ENCODE results near the gene EXOSC10.

Gene EXOSC10

DNA sequence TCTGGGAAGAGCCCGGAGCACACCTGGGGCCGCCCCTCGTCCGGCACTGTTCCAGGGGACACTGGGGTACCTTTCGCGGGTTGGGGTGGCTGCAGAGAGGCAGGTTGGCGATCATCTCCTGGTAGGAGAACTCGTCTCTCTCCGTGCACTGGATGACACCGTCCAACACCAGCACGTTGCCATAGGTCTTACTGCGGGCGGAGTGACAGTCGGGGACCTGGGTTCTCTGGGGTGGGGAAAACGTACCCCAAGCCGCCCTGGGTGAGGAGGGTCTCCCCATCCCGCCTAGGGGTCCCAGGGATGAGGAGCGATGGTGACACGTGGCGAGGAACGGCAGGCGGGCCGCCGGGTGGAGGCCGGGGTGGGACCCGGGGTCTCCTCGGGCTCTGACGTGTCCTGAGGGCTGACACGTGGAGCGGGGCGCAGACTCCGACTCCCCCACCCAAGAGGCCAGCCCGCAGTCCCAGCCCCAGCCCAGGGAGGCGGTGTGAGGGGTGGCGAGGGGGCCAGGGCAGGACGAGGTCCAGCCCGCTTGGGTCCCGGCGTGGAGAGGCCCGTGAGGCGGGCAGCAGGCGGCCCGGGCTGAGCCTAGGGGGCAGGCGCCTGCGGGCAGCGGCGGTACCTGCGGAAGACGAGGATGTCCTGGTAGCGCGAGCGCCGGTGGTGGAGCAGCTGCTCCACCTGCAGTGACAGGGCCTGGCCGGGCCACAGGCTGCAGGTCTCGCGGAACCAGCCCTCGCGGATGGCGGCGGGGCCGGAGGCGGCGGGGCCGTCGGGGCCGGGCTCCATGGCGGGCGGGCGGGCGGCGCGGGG is 40.3 kb downstream of the EXOSC10 start (continued):
- TF ChIP-seq, protein P1, sequence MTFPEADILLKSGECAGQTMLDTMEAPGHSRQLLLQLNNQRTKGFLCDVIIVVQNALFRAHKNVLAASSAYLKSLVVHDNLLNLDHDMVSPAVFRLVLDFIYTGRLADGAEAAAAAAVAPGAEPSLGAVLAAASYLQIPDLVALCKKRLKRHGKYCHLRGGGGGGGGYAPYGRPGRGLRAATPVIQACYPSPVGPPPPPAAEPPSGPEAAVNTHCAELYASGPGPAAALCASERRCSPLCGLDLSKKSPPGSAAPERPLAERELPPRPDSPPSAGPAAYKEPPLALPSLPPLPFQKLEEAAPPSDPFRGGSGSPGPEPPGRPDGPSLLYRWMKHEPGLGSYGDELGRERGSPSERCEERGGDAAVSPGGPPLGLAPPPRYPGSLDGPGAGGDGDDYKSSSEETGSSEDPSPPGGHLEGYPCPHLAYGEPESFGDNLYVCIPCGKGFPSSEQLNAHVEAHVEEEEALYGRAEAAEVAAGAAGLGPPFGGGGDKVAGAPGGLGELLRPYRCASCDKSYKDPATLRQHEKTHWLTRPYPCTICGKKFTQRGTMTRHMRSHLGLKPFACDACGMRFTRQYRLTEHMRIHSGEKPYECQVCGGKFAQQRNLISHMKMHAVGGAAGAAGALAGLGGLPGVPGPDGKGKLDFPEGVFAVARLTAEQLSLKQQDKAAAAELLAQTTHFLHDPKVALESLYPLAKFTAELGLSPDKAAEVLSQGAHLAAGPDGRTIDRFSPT (tag by site-specific recombination; IDR thresholded peaks at IDR 0.05): no peak; the same call in 1 of the 2 replicates
- TF ChIP-seq, protein P2, sequence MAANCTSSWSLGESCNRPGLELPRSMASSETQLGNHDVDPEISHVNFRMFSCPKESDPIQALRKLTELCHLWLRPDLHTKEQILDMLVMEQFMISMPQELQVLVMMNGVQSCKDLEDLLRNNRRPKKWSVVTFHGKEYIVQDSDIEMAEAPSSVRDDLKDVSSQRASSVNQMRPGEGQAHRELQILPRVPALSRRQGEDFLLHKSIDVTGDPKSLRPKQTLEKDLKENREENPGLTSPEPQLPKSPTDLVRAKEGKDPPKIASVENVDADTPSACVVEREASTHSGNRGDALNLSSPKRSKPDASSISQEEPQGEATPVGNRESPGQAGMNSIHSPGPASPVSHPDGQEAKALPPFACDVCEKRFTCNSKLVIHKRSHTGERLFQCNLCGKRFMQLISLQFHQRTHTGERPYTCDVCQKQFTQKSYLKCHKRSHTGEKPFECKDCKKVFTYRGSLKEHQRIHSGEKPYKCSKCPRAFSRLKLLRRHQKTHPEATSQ (tag by site-specific recombination; IDR thresholded peaks at IDR 0.05): no peak
- TF ChIP-seq ZFHX2 (tag by site-specific recombination; conservative IDR thresholded peaks at IDR 0.05) (no peak), ZNF175 (tag by site-specific recombination; IDR thresholded peaks at IDR 0.05) (no peak), ZNF664 (tag by site-specific recombination; IDR thresholded peaks at IDR 0.05) (no peak), ZNF335 (tag by site-specific recombination; conservative IDR thresholded peaks at IDR 0.05) (peak; percentile 60; the same call in 1 of the 2 replicates), ZNF629 (tag by site-specific recombination; IDR thresholded peaks at IDR 0.05) (no peak), ZNF785 (tag by site-specific recombination; IDR thresholded peaks at IDR 0.05) (peak; percentile 11; the same call in 1 of the 2 replicates), ZNF214 (tag by site-specific recombination; IDR thresholded peaks at IDR 0.05; ENCODE audit: borderline replicate concordance) (no peak), SP3 (tag by site-specific recombination; IDR thresholded peaks at IDR 0.05) (peak; percentile 42), ZNF555 (tag by site-specific recombination; conservative IDR thresholded peaks at IDR 0.05) (no peak), IKZF3 (tag by site-specific recombination; IDR thresholded peaks at IDR 0.05) (no peak), ZNF830 (tag by site-specific recombination; IDR thresholded peaks at IDR 0.05; ENCODE audit: low read depth) (no peak), ZNF658 (tag by site-specific recombination; IDR thresholded peaks at IDR 0.05) (no peak), FEZF1 (tag by site-specific recombination; IDR thresholded peaks at IDR 0.05) (no peak), ZNF610 (tag by site-specific recombination; IDR thresholded peaks at IDR 0.05; ENCODE audit: borderline replicate concordance) (no peak), ZNF549 (tag by site-specific recombination; IDR thresholded peaks at IDR 0.05) (no peak), ZNF843 (tag by site-specific recombination; IDR thresholded peaks at IDR 0.05) (no peak), ZNF324 (tag by site-specific recombination; IDR thresholded peaks at IDR 0.05) (no peak)
- TF ChIP-seq, protein P3, sequence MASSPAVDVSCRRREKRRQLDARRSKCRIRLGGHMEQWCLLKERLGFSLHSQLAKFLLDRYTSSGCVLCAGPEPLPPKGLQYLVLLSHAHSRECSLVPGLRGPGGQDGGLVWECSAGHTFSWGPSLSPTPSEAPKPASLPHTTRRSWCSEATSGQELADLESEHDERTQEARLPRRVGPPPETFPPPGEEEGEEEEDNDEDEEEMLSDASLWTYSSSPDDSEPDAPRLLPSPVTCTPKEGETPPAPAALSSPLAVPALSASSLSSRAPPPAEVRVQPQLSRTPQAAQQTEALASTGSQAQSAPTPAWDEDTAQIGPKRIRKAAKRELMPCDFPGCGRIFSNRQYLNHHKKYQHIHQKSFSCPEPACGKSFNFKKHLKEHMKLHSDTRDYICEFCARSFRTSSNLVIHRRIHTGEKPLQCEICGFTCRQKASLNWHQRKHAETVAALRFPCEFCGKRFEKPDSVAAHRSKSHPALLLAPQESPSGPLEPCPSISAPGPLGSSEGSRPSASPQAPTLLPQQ (tag by site-specific recombination; IDR thresholded peaks at IDR 0.05): 0 out of 2 replicates have a peak, but pooled peaks have one; percentile 34
- TF ChIP-seq, protein P4, sequence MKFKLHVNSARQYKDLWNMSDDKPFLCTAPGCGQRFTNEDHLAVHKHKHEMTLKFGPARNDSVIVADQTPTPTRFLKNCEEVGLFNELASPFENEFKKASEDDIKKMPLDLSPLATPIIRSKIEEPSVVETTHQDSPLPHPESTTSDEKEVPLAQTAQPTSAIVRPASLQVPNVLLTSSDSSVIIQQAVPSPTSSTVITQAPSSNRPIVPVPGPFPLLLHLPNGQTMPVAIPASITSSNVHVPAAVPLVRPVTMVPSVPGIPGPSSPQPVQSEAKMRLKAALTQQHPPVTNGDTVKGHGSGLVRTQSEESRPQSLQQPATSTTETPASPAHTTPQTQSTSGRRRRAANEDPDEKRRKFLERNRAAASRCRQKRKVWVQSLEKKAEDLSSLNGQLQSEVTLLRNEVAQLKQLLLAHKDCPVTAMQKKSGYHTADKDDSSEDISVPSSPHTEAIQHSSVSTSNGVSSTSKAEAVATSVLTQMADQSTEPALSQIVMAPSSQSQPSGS (tag by site-specific recombination; IDR thresholded peaks at IDR 0.05; ENCODE audit: low read depth): no peak
- TF ChIP-seq, protein P5, sequence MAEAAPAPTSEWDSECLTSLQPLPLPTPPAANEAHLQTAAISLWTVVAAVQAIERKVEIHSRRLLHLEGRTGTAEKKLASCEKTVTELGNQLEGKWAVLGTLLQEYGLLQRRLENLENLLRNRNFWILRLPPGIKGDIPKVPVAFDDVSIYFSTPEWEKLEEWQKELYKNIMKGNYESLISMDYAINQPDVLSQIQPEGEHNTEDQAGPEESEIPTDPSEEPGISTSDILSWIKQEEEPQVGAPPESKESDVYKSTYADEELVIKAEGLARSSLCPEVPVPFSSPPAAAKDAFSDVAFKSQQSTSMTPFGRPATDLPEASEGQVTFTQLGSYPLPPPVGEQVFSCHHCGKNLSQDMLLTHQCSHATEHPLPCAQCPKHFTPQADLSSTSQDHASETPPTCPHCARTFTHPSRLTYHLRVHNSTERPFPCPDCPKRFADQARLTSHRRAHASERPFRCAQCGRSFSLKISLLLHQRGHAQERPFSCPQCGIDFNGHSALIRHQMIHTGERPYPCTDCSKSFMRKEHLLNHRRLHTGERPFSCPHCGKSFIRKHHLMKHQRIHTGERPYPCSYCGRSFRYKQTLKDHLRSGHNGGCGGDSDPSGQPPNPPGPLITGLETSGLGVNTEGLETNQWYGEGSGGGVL (tag by site-specific recombination; IDR thresholded peaks at IDR 0.05): peak; percentile 35; the same call in 1 of the 2 replicates
- TF ChIP-seq, protein P6, sequence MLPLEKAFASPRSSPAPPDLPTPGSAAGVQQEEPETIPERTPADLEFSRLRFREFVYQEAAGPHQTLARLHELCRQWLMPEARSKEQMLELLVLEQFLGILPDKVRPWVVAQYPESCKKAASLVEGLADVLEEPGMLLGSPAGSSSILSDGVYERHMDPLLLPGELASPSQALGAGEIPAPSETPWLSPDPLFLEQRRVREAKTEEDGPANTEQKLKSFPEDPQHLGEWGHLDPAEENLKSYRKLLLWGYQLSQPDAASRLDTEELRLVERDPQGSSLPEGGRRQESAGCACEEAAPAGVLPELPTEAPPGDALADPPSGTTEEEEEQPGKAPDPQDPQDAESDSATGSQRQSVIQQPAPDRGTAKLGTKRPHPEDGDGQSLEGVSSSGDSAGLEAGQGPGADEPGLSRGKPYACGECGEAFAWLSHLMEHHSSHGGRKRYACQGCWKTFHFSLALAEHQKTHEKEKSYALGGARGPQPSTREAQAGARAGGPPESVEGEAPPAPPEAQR (tag by site-specific recombination; IDR thresholded peaks at IDR 0.05): no peak
- TF ChIP-seq, protein P7, sequence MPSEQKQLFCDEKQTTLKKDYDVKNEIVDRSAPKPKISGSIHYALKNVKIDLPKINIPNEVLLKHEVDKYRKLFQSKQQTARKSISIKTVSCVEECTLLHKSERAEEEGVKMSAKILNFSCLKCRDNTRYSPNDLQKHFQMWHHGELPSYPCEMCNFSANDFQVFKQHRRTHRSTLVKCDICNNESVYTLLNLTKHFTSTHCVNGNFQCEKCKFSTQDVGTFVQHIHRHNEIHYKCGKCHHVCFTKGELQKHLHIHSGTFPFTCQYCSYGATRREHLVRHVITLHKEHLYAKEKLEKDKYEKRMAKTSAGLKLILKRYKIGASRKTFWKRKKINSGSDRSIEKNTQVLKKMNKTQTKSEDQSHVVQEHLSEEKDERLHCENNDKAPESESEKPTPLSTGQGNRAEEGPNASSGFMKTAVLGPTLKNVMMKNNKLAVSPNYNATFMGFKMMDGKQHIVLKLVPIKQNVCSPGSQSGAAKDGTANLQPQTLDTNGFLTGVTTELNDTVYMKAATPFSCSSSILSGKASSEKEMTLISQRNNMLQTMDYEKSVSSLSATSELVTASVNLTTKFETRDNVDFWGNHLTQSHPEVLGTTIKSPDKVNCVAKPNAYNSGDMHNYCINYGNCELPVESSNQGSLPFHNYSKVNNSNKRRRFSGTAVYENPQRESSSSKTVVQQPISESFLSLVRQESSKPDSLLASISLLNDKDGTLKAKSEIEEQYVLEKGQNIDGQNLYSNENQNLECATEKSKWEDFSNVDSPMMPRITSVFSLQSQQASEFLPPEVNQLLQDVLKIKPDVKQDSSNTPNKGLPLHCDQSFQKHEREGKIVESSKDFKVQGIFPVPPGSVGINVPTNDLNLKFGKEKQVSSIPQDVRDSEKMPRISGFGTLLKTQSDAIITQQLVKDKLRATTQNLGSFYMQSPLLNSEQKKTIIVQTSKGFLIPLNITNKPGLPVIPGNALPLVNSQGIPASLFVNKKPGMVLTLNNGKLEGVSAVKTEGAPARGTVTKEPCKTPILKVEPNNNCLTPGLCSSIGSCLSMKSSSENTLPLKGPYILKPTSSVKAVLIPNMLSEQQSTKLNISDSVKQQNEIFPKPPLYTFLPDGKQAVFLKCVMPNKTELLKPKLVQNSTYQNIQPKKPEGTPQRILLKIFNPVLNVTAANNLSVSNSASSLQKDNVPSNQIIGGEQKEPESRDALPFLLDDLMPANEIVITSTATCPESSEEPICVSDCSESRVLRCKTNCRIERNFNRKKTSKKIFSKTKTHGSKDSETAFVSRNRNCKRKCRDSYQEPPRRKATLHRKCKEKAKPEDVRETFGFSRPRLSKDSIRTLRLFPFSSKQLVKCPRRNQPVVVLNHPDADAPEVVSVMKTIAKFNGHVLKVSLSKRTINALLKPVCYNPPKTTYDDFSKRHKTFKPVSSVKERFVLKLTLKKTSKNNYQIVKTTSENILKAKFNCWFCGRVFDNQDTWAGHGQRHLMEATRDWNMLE (tag by site-specific recombination; conservative IDR thresholded peaks at IDR 0.05; ENCODE audit: low read depth): no peak

Data from HEK293 (cell line).